ENCODE data around the gene NFIA.
A peak's percentile ranks its signal among the peaks of the same experiment; 100 is the strongest.

The NFIA gene

DNA sequence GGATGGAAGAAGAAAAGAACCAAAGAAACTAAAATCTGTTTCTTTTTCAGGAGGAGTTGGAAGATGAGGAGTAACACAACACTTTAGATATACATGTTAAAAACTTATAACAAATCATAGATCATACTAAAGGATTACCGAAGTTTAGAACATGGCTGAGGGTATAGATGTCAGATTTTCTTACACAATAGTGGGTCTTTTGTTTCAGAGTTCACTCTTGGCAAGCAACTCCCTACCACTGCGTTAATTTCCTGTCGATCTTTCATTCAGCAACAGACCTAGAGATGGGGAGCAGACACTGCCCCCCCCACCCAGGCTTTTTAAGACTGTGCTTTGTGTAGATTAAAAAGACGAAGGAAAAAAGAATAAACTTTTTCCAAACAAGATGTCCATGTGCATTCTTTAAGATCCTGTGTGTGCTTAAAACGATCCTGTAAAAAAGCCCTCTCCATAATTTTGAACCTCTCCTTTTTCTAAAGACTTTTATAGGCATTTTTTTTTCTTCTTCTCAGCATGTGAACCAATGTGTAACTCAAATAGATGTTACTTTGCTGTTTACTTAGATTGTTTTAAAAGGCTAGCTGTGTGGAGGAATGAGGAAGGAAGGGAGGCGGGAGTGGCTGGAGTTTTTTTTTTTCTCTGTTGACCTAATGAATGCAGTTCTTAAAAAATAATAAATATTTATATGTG lies 50.4 kb downstream of the NFIA start:
- DNase-seq, result no peak

DNA sequence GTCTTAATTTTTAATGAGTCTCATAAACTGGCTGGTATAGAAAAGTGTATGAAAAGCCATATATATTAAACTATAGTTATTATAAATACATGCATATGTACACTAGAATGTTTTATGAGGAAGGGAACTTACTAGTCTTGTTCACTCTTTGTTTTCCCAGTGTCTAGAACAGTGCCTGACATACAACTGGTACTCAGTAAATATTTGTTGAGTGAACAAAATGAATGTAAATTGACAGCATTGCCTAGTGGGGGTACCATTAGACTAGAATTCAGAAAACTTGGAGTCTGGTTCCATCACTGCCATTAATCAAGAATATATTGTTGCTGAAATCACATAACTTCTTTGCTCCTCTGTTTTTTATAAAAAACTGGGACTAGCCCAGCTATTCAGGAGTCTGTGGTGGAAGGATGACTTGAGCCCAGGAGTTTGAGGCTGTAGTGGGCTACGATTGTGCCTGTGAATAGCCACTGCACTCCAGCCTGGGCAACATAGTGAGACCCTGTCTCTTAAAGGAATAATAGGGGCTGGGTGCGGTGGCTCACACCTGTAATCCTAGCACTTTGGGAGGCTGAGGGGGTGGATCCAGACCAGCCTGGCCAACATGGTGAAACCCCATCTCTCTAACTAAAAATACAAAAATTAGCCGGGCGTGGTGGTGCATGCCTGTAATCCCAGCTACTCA lies 51.1 kb downstream of the NFIA start:
- DNase-seq, result no peak

DNA sequence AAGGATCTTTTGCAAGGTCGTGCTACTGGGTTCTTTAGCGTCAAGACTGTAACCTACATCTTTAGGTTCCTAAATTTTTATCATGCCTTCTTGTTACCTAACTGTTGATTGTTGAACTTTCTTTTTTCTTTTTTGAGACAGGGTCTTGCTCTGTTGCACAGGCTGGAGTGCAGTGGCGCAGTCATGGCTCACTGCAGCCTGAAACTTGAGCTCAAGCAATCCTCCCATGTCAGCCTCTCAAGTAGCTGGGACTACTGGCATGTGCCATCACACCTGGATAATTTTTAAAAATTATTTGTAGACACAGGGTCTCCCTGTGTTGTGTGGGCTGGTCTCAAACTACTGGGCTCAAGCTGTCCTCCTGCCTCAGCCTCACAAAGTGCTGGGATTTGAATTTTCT lies 52.9 kb downstream of the NFIA start:
- DNase-seq, result peak; percentile 38

DNA sequence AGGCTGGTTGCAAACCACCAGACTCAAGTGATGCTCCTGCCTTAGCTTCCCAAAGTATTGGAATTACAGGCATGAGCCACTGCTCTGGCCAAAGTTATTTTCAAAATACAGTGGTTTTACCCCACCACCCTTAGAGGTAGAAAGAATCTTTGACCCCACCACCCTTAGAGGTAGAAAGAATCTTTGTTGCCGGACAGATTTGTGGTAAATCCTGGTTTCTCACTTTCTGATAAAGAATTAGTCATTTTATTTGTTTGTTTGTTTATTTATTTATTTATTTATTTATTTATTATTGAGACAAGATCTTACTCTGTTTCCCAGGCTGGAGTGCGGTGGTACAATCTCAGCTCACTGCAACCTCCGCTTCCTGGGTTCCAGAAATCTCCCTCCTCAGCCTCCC lies 55.9 kb downstream of the NFIA start:
- no peak for DNase-seq

DNA sequence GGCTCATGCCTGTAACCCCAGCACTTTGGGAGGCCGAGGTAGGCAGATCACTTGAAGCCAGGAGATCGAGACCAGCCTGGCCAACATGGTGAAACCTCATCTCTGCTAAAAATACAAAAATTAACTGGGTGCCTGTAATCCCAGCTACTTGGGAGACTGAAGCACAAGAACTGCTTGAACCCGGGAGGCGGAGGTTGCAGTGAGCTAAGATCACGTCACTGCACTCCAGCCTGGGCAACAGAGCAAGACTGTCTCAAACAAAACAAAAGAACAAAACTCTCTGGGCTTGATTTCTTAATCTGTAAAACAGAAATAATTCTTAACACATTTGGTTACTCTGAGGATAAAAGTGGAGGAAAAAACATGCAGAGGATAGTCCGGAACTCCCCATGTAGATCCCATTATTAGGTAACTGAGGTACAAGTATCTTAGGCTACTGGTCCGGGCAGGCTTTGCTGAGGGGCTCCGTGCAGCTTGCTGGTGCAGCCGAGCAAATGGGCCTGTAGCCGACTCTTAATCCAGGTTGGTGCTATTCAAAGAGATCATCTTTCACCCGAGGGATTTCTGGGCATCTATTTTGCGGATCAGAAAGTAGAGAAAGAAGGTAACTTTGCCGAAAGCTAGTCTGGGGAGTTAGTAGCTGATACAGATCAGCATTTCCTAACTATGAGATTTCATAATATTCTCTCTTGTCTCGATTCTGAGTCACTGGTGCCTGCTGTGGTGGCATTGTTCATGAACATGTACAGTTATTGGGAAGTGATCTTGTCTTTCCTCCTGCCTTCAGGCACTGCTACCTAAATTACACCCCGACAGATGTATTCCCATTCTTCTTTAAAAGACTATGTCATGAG lies 56.8 kb downstream of the NFIA start:
- DNase-seq, result no peak

DNA sequence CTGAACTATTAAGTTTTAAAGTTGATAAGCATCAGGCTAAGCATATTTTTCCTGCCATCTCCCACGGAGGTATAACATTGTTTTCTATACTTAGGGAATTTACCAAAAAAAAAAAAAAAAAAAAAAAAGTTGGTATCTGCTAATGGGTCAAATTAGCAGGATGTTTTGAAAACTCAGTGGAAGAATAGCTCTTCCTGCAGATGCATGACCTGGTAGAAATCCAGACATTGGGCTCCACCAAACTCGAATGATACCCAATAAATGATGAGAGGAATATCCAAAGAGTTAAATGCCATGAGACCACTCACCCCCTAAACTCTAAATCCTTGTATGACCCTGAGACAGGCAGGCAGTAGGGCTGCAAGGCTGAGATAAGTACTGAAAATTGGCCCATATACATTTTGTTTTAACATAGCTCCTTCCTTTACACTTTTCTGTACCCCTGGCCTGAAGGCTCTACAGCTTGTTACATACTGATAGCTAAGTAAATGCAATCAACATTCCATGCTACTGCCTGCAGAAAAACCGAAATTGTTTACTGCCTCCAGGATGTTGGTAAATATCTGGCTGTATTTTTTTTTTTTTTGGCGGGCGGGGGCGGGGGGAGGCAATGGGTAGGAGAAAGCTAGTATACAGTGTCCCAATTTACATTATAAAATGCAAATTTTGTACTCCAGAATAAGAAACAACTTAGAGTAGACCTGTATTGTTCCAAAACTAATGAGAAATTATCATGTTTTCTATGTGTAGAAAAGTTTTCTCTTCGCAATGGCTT lies 57.6 kb downstream of the NFIA start:
- DNase-seq, result no peak

DNA sequence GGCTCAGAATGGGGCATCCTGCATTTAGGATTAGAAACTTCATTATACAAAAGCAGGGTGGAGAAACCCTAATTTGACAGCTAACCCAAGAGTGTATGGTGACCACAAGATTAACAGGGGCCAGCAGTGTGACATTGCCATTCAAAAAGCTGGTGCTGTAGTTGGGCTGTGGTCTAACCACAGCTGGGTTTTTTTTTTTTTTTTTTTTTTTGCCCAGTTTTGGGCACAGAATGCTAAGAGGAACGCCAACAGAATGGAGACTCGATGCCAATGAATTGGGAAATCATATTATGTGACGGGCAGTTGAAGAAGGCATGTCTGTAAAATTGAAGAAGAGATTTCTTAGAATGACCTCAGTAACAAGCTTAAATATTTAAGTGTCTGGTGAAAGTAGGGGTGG lies 58.4 kb downstream of the NFIA start:
- DNase-seq, result no peak

DNA sequence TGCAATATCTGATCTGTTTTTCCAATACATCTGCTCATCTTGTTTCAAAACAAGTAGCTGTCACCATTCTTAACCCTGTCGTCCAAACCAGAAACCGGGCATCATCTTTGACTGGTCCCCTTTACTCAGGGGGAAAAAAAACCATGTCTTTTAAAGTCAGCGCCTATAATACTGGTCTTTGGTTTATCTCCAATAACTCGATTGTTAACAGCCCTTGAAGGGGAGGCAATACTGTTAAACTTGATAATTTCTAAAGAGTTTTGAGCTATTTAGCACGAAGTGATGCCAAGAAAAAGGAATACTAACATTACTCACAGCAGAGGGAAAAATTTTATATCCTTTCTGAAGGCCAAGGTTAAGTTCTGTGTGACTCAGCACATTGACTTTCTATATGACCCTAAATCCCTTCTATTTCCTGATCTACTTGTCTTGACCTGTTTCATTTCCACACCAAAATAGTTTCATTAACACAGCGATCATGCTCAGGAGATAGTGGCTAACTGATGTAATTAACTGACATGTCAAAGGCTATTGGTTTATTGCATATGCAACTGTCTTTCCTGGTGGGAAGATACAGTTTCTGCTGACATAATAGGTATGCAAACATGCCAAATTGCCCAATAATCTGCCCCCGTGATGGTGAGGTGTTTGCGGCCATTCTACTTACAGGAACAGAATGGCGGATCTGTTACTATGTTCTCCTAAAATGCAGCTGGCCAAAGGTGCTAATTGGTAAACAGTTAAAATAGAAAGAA lies 59.1 kb downstream of the NFIA start:
- peak; percentile 90 for DNase-seq

DNA sequence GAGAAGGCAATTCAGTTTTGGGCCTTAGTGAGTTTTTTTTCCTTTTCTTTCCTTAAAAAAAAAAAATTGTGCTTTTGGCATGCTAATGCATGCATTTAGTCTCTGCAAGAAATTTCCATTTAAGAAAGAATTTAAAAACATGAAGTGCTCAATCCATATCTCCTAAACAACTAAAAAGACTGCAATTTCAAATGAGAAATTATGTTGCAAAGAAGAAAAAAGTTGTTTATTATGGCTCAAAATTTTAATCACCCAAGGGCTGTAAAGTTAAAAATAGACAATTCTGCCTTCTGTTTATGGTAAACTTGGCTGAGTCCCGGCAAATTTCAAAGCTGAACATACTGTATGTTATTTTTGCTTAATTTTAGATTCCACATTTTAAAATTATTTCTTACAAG lies 59.7 kb downstream of the NFIA start:
- no peak for DNase-seq

DNA sequence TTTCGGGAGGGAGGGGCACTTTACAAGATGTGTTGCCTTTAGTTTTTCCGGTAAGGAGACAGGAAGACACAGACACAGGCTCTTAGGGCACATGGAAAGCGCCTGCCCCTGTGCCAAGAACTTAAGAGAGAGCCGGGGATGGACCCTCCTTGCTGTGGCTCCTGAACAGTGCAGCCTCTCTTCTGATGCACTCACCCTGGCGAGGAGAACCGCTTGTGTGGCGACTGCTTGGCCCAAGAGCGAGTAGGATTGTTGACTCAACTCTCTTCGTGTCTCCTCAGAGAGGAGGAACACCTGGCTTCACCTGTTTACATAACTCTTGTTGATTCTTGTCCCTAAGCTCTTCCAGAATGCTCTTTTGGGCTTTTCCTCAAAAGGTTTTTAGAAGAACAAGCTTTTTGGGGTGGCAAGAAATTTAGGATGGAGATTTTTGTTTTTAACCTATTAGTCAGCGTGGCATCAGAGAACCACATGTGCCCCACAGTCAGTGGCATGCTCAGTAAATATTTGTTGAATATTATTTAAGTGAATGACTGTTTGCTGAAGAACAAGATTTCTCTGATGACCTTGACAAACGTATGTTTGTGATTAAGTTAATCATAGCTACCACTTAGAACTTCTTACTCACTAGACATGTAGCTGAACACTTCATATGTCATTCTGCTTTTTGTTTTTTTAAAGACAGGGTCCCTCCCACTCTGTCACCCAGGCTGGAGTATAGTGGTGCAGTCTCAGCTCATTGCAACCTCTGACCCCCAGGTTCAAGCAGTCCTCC lies 60.6 kb downstream of the NFIA start:
- peak; percentile 96 for DNase-seq

DNA sequence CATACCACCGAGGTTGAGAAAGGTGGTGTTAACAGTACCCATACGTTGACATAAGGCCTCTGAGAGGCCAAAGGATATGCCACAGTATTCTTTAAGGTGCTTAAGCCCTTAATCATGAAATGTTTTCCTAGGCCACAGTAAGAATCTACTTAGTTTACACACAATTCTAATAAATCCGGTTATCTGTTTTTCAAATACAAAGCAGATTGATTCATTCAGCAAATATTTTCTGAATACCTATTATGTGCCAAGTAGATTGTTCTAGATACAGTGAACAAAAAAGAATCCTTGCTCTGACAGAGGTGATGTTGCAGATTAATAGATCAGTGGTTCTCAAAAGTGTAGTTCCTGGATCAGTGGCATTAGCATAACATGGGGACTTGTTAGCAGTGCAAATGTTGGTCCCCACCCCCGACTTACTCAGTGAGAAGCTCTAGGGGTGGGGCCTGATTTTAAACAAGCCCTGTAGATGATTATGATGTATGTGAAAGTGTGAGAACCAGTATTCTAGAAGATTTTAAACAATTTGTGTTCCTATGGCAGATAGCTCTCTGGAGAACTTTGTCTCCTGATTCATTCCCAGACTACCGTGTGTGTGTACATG lies 61.6 kb downstream of the NFIA start:
- no peak for DNase-seq

DNA sequence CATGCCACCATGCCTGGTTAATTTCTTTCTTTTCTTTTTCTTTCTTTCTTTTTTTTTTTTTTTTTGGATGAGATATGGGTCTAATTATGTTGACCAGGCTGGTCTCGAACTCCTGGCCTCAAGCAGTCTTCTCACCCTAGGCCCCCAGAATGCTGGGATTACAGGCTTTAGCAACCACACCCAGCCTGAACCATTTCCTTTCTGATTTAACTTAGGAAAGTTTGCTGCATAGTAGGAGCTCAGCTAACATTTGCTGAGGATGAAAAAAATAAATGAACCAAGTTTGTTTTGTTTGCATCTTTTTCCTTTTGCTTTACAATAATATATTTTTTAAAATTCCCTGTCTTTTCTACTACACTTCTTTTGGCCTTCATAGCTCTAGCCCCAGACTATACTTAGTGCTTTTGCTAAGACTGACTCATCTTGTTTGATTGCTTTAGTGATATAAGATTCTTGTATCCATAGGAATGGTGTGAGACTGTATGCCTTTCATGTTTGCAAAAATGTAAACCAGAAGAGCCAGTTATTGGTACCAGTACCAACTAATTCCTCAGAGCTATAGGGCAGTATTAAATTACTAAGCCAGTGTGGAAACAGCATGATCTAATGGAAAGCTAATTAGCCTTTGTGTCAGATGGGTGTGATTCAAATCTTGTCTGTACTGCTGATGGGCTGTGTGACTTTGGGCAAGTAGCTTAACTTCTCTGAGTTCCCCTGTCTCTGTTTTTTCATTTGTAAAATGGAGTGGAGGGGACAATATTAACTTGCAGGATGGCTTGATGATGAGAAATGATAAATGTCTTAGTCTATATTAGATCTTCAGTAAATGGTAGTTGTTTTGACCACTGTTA lies 66.9 kb downstream of the NFIA start:
- DNase-seq, result no peak

DNA sequence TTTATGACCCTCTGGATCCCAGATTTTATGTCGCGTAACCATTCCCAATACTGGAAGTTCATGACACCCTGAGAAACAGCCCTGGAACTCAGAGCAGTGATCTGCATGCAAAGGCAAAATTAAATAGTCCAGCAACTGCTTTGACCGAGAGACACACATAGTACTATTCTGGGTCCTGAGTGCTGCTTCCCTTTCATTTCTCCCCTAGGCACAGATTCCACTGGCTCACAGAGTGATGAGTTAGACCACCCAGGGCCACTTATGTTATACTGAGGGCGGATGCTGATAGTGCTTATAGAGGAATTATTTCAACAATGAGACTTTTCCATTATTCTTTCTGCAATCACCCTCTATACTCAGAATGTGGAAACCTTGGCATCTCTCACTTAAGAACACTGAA lies 69.2 kb downstream of the NFIA start:
- no peak for DNase-seq

DNA sequence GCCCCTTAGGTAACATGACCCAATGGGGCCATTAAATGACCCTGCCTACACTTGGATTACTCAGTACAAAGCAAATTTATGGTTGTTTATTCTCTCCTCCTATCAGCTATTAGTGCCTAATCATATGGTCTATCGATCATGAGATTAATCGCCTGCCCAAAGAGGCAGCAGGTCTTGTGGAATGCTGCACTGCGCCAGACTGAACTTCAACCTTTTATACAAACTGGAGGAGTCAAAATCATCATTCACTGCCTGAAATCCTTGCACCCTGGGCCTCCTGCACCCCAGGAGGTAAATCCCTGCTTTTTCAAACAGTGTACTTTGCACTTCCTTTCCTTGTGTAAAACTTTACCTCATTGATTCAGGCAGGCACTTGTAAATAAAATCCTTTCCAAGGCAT lies 69.7 kb downstream of the NFIA start:
- DNase-seq, result no peak

DNA sequence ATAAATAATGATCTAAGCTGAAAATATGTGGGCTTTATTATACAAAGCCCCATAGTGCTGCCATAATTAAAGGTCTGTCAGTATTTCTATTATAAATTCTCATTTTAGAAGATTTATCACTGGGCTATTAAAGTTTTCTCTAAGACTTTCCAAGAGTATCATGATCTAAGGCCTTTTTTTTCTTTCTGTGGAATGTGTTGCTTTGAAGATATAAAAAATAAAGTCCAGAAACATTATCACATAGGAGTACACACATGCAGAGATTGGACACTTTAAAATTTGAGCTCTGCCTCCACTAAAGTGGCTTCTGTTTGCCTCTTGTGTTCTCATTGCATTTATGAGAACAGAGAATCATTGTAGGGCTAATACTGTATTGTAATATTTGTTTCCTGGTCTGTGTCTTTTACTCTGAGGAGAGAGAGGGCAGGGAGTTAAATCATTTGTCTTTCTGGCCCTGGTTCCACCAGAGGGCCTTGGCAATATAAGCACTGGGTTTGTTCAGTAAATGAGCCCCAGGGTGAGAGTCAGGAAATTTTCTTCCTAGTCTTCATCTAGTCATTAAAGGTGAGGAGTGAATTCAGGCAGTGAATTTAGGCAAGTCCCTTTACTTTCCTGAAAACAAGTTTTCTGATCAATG lies 70.2 kb downstream of the NFIA start:
- DNase-seq, result no peak

DNA sequence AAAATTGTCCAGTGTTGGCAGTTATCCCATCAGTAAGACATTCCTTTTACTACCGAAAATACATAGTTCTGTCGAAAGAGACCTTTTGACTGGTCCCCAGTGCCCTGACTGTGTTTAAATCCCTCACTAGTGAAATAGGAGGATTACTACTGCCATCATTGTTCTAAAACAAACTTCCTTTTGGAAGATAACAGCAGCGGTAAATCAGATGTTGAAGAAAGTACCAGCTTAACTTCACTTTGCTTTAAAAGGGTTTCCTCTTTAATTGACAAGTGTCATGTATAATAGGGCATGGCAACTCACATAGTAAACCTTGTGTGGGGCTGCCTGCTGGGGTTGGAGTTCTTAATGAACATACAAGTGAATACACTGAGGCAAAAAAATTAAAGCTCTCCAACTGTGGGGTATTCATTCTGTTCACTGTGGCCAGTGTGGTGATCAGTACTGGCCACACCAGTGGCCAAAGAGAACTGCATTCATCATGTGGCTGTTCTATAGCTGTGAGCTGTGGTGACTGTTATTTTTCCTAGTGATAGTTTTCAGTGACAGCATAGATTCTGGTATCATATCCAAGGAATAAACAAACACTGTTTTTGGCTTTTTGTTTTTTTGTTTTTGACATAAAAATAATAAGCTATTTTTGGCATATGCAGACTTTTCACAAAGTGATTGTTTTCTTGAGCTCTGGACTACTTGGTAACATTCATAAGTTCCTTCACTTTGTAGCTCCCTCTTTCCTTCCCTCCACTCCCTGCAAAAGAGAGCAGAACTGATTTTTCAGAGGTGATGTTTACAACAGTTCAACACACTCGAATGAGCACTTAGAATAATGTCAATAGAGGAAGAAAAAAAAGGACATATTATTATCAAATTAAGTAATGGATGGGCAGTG lies 74.5 kb downstream of the NFIA start:
- no peak for DNase-seq

DNA sequence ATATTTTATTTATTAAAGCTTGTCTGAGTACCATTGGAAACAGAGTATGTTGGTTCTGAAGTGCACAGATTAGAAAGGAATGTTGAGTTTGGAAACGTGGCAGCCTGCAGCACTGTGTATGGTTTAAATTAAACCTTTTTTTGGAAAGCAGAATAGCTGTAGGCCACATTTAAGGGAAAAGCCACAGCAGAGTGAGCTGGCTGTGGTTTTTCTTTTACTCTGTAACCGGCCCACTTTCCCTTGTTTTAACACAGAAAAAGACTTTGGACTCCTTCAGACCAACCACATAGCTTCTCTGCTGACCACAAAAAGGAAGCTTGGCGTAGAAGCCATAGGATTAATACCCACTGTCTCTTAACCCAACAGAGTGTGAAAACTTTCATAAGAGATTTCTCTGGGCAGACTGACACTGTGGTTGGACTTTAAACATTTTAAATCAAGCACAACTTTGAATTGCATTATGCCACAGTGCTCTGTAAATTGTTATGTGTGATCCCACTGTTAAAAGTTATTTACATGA lies 75.2 kb downstream of the NFIA start:
- DNase-seq, result no peak

DNA sequence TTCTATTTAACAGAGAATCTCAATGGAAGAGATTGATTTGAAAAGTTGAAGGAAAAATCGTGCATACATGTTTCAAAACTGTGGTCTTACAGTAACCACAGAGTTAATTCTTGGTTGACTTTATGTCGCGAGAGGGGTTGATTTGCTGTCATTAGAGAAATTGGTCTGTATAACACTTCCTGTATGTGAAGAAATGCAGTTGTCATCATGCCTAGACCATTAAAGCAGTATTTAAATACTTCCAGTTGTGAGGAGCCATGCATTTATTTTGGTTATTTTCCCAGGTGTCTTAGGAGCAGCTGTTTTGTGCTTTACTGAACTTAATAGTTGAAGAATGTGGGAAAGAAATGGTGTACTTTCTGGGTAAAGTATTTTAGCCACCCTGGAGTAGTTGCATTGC lies 76.2 kb downstream of the NFIA start:
- no peak for DNase-seq
